SH-SY5Y (cell line): ENCODE data around the gene XXYLT1.

Experiments used
- GATA2 ChIP-seq: IDR thresholded peaks from 2 replicates; pipeline ENCODE4 v1.6.1; 2011; ENCODE audit warnings: mild to moderate bottlenecking, low read depth, low read length
- GATA3 ChIP-seq: IDR thresholded peaks from 2 replicates; pipeline ENCODE4 v1.6.1; 2011; ENCODE audit warnings: low read depth, mild to moderate bottlenecking, low read length, moderate library complexity

- TF ChIP-seq GATA2: no peak
- TF ChIP-seq GATA3: no peak
These were observed 100.5 kb downstream of the XXYLT1 start for GRCh38 chr3:195170496-195170895.
